Mucosa of stomach (tissue), 1 donor: ENCODE data around the gene COQ8A.
"Not testable (repeated sequence)": the region's sequence is repeated elsewhere in the genome, so short reads cannot be mapped to it uniquely, and the experiment has no call there.

Experiments
- H3K27me3 ChIP-seq: one replicate; pipeline ENCODE4 v1.7.0; 2013; ENCODE audit warnings: mild to moderate bottlenecking, low read length; ENCODE audit not compliant: control insufficient read depth, insufficient read depth
- H3K36me3 ChIP-seq: one replicate; pipeline ENCODE4 v1.7.0; 2013; ENCODE audit warnings: low read length; ENCODE audit not compliant: control insufficient read depth, insufficient read depth
- H3K4me1 ChIP-seq: one replicate; pipeline ENCODE4 v1.7.0; 2013; ENCODE audit warnings: mild to moderate bottlenecking, low read length; ENCODE audit not compliant: control insufficient read depth, insufficient read depth
- H3K4me3 ChIP-seq: one replicate; pipeline ENCODE4 v1.7.0; 2013; ENCODE audit warnings: low read length
- H3K9ac ChIP-seq: one replicate; pipeline ENCODE4 v1.7.0; 2013; ENCODE audit warnings: mild to moderate bottlenecking, low read length, moderate library complexity
- H3K9me3 ChIP-seq: one replicate; pipeline ENCODE4 v1.7.0; 2013; ENCODE audit warnings: mild to moderate bottlenecking, low read length, moderate library complexity; ENCODE audit not compliant: control insufficient read depth
- donor health status: Pancreatic carcinoma.

COQ8A gene

GRCh38 chr1:226903819-226904716, 36.0 kb upstream of the COQ8A start:
- Histone ChIP-seq H3K4me3 (no peak overlapping the region), H3K9ac (no peak overlapping the region), H3K9me3 (no peaks in the 10 kb centered on the region), H3K4me1 (no peaks in the 10 kb centered on the region), H3K36me3 (no peaks in the 10 kb centered on the region), H3K27me3 (no peaks in the 10 kb centered on the region)

- H3K36me3 ChIP-seq: no peaks in the 10 kb centered on the region
- H3K27me3 ChIP-seq: no peaks in the 10 kb centered on the region
- no peaks in the 10 kb centered on the region for H3K9me3 ChIP-seq
- H3K4me1 ChIP-seq: no peaks in the 10 kb centered on the region
- H3K9ac ChIP-seq: no peak overlapping the region
- H3K4me3 ChIP-seq: no peak overlapping the region
Measured at GRCh38 chr1:226904772-226905171, 35.3 kb upstream of the COQ8A start.

GRCh38 chr1:226908419-226908818, 31.7 kb upstream of the COQ8A start:
- Histone ChIP-seq H3K27me3 (no peaks in the 10 kb centered on the region), H3K36me3 (no peaks in the 10 kb centered on the region), H3K4me3 (no peak overlapping the region), H3K9ac (no peak overlapping the region), H3K9me3 (no peaks in the 10 kb centered on the region), H3K4me1 (no peaks in the 10 kb centered on the region)

GRCh38 chr1:226908913-226909312, 31.2 kb upstream of the COQ8A start:
- H3K27me3 ChIP-seq: no peaks in the 10 kb centered on the region
- no peak overlapping the region for H3K4me3 ChIP-seq
- no peaks in the 10 kb centered on the region for H3K36me3 ChIP-seq
- no peaks in the 10 kb centered on the region for H3K4me1 ChIP-seq
- no peak overlapping the region for H3K9ac ChIP-seq
- H3K9me3 ChIP-seq: no peaks in the 10 kb centered on the region

- Histone ChIP-seq H3K9me3 (no peaks in the 10 kb centered on the region), H3K27me3 (no peaks in the 10 kb centered on the region), H3K4me3 (no peak overlapping the region), H3K36me3 (no peaks in the 10 kb centered on the region), H3K9ac (no peak overlapping the region), H3K4me1 (no peaks in the 10 kb centered on the region)
Measured at GRCh38 chr1:226912587-226913176, 27.4 kb upstream of the COQ8A start.

- Histone ChIP-seq H3K9me3 (no peaks in the 10 kb centered on the region), H3K36me3 (no peaks in the 10 kb centered on the region), H3K27me3 (no peaks in the 10 kb centered on the region), H3K4me3 (no peak overlapping the region), H3K9ac (no peak overlapping the region), H3K4me1 (no peaks in the 10 kb centered on the region)
Measured at GRCh38 chr1:226915672-226915995, 24.5 kb upstream of the COQ8A start.

GRCh38 chr1:226916497-226916896, 23.6 kb upstream of the COQ8A start:
- Histone ChIP-seq H3K4me3 (no peak overlapping the region), H3K9ac (no peak overlapping the region), H3K4me1 (no peaks in the 10 kb centered on the region), H3K27me3 (no peaks in the 10 kb centered on the region), H3K9me3 (no peaks in the 10 kb centered on the region), H3K36me3 (no peaks in the 10 kb centered on the region)

GRCh38 chr1:226919587-226919986, 20.5 kb upstream of the COQ8A start:
- Histone ChIP-seq H3K9ac (no peak overlapping the region), H3K9me3 (no peaks in the 10 kb centered on the region)

GRCh38 chr1:226919995-226920394, 20.1 kb upstream of the COQ8A start:
- no peak overlapping the region for H3K4me3 ChIP-seq
- H3K9me3 ChIP-seq: no peaks in the 10 kb centered on the region
- no peaks in the 10 kb centered on the region for H3K36me3 ChIP-seq
- no peak overlapping the region for H3K9ac ChIP-seq
- no peaks in the 10 kb centered on the region for H3K4me1 ChIP-seq
- no peaks in the 10 kb centered on the region for H3K27me3 ChIP-seq

More at GRCh38 chr1:226919587-226919986, 20.5 kb upstream of the COQ8A start:
- no peak overlapping the region for H3K4me3 ChIP-seq
- no peaks in the 10 kb centered on the region for H3K4me1 ChIP-seq
- no peaks in the 10 kb centered on the region for H3K27me3 ChIP-seq
- H3K36me3 ChIP-seq: no peaks in the 10 kb centered on the region

- Histone ChIP-seq H3K4me3 (no peak overlapping the region), H3K27me3 (no peaks in the 10 kb centered on the region), H3K9me3 (no peaks in the 10 kb centered on the region), H3K36me3 (no peaks in the 10 kb centered on the region), H3K9ac (no peak overlapping the region), H3K4me1 (no peaks in the 10 kb centered on the region)
Measured at GRCh38 chr1:226920446-226920894, 19.6 kb upstream of the COQ8A start.

GRCh38 chr1:226921504-226921903, 18.6 kb upstream of the COQ8A start:
- H3K4me3 ChIP-seq: no peak overlapping the region
- H3K9me3 ChIP-seq: no peaks in the 10 kb centered on the region
- H3K27me3 ChIP-seq: no peaks in the 10 kb centered on the region
- no peak overlapping the region for H3K9ac ChIP-seq
- no peaks in the 10 kb centered on the region for H3K36me3 ChIP-seq
- H3K4me1 ChIP-seq: no peaks in the 10 kb centered on the region

GRCh38 chr1:226929260-226930111, 10.6 kb upstream of the COQ8A start:
- H3K4me1 ChIP-seq, H3K27me3 ChIP-seq, H3K9ac ChIP-seq, H3K9me3 ChIP-seq, H3K4me3 ChIP-seq, H3K36me3 ChIP-seq: not testable (repeated sequence)
